Subcutaneous adipose tissue (tissue), 4 donors: ENCODE data around the gene LRRTM2. TPM values are rescaled to one million over a fixed set of nuclear protein-coding genes. Genes with fewer than 3 reads are reported as not detected.

Source experiments
- CTCF ChIP-seq: fragments of 450-650 bp; IDR thresholded peaks from one replicate; pipeline ENCODE4 v1.5.1; 2016; ENCODE audit warnings: low read depth, mild to moderate bottlenecking, control low read depth, antibody characterized with exemption, moderate library complexity
- total RNA-seq, 4 donors: library from RNA; depleted of rRNA; stranded (reverse); fragments of >200 nt; gene quantifications; one replicate each; pipeline ENCODE4 v1.1.0, GENCODE V29; 2016

Gene LRRTM2
- total RNA-seq, 4 donors from 2014 or later: 0.34 to 8.9 (median 1.1) TPM

- no peak for TF ChIP-seq CTCF
These were observed 2.2 kb downstream of the LRRTM2 start for GRCh38 chr5:138872841-138873465.

DNA sequence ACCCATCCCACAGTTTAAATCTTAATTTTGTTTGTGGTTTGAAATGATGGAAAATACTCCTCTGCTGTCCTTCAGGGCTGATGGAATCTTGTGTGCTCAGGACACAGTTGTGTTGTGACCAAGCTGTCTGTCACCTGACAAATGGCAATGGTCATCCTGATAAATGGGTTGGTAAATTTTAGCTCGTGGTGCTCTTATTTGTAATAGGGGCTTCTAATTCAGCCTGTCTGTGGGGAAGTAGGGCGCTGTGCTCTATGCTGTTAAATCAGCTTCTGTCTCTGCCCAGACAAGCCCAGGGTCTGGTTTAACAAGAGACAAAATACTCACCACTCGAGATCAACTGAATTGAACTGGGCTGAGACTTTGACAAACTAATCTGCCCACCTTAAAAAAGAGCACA is 4.5 kb downstream of the LRRTM2 start:
- TF ChIP-seq CTCF: no peak

DNA sequence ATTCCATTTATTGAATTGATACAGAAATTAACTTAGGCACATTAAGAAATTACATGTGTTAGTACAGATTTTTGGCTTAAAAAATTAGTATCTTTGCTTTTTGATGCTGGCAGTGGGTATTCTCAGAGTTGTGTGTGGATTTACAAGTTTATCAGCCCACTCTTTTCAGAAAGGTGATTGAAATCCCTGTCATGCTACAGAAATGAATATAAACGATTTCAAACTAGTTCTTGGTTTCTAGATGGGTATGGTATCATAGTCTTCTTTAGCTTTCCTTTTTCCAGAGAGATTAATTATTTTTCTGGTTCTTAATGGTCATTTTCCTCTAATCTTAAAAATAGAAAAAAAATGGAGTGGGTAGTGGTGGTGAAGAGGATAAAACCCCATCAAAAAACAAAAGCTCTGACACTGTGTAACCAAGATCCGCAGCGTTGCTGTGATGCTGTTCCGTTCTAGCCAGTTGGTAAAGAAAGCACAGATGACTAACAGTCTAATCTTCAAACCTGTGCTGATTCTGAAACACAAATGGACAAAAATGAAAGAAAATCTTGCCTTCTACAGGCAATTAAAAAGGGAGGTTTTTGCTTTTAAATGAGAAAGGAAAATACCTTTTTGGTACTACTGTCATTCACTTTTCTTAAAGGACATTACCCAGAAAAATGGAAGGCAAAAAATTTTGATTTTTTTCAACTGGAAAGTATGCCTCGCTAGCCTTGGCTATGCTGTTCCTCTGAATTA is 5.2 kb downstream of the LRRTM2 start:
- TF ChIP-seq CTCF: no peak

DNA sequence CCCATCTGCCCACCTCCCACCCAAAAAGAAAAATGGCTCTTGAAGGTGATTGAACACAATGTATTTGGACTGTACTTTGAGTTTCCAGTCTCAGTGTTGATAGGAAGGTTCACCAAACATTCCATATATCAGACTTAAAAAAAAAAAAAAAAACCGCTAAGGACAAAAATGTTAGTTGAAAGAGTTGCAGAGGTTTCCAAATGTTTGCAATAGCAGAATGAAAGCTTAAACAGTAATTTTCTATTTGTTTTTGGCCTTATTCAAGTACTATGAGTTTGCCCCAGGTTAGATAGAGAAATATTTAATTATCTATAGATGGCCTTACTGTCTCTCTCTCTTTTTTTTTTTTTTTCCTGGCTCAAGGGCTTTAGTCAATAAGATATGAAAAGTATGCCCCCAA is 6.1 kb downstream of the LRRTM2 start:
- no peak for TF ChIP-seq CTCF

DNA sequence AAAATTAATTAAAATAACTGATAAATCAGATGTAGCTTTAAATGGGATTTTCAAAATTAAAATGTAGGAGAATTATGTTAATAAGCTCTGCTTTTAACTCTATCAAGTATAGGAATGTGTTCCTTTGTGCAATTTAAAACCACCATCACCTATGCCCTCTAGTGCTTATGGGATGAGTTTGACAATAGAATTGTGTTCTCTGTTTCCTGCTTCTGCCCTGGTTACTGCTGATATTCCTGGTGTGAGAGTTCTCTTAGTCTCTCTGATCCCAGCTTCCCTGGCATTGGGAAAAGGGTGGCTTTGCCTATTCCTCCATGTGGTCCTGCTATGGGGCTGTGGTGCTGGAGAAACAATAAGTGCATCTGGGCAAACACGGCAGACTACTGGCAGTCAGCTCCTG is 8.1 kb downstream of the LRRTM2 start:
- no peak for TF ChIP-seq CTCF

DNA sequence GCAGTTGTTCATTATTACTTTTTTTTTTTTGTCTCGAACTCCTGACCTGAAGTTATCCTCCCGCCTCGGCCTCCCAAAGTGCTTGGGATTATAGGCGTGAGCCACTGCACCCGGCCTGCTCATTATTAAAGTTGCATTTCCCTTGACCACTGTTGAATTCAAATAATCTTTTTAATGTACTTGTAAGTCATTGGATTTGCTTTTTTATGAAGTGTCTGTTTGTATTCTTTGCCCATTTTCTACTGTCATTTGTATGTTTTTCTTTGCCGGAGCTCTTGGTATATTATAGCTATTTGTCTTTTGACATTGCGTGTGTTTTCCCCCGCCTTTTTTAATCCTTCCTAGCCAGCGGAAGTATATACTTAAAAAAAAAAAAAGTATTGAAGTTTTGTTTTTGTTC is 22.0 kb downstream of the LRRTM2 start:
- no peak for TF ChIP-seq CTCF

DNA sequence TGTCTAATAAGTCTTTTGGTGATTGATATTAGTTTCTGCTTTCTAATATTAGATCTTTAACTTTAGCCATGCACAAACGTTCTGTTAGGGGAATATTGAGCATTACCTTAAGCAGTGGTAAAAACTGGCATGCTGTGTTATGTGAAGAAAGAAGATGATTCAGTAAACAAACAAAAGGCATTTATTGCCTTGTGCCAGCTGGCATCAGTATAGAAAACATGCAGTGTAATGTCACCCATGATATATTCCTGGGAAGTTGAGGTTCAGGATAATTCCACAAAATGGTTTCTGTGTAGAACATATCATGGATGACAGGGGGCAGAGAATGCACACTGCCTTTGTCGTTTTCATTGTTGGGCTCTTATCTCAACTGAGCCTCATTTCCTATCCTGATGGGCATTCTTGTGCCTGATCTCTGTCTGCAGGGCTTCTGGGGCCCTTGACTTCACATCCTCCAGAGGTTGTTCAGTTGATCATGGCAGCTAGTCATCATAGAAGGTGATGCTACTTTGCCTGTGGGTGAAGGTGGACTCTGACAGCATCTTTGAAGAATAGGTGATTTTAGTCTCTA is 24.2 kb downstream of the LRRTM2 start:
- no peak for TF ChIP-seq CTCF
